Fibroblast of villous mesenchyme (primary cell): Measurements from ENCODE around the gene TBKBP1. TPM values are rescaled to one million over a fixed set of nuclear protein-coding genes. Genes with fewer than 3 reads are reported as not detected.
A peak's percentile ranks its signal among the peaks of the same experiment; 100 is the strongest.

Experiments
- DNase-seq: peaks from one replicate; pipeline ENCODE4 v3.0.0-alpha.2; 2010; ENCODE audit warnings: low read depth
- H3K4me3 ChIP-seq: 2 replicates; pipeline ENCODE4 v1.5.1; 2011; ENCODE audit warnings: low read depth, mild to moderate bottlenecking, low read length
- CTCF ChIP-seq: IDR thresholded peaks from 2 replicates; pipeline ENCODE4 v1.5.1; 2012; ENCODE audit warnings: low read depth, mild to moderate bottlenecking, low read length; ENCODE audit not compliant: insufficient read depth
- total RNA-seq: library from RNA; depleted of rRNA; stranded (reverse); fragments of >200 nt; gene quantifications from 2 replicates; pipeline ENCODE4 v1.2.3, GENCODE V29; 2012

TBKBP1 gene
- total RNA-seq, 1 donor, result 11.2 TPM

GRCh38 chr17:47698749-47699535, 5.0 kb downstream of the TBKBP1 start:
- DNase-seq, result peak; percentile 33
- peak; percentile 78 for TF ChIP-seq CTCF

DNA sequence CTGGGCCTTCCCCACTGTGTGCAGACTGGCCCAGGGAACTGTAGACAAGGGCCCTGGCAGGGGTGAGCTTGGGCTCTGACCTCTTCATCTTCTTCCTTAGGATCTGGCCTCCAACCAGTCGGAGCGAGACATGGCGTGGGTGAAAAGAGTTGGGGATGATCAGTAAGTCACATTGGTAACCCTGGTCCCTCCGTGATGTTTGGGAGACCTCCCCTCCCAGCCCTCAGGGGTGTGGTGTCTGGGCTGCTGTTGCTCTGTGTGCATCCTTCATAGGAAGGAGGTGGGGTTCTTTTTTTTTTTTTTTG, 5.5 kb downstream of the TBKBP1 start:
- DNase-seq, result no peak
- no peak overlapping the region for H3K4me3 ChIP-seq
- no peak for TF ChIP-seq CTCF

More at GRCh38 chr17:47698749-47699535, 5.0 kb downstream of the TBKBP1 start:
- H3K4me3 ChIP-seq, result no peak overlapping the region

DNA sequence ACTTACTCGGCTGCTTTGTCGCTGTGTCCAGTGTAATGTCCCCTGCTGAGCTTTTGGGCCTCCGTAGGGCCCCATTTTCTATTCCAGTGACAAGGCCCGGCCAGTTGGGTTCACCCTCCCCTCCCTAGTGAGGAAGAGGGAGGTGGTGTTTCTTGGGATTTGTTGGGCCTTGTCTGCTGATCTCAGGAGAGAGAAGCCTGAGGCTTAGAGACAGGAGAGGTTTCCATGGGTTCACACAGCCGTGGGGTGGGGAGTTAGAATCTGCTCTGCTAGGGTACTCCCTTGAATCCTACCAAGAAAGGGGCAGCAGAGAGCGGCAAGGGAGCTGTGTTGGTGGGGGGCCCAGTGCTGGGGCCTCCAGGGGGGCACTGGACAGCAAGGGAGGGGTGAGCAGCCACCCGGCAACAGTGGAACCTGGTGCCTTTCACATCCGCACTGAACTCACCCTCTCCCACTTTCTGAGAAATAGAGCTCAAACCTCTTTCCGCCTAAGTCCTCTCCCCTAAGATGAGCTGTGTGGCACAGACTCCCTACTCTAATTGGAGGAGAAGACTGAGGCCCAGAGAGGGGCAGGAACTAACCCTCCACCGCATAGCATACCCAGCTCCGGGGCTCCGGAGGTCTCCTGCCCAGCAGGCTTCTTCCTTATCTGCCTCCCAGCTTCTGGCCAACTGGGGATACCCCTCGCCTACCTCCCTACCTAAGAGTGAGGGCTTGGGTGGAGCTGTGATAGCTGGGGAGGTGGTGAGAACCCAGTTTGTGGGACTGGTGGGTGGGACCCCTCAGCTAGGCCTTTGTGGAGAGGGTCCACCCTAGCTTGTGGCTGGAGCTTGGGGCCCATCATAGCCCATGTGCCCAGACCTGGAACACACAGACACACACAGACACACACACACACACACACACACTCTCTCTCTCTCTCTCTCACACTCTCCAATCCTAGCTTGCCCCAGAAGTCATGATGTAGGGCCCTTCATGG, 6.8 kb downstream of the TBKBP1 start:
- H3K4me3 ChIP-seq, result no peak overlapping the region
- TF ChIP-seq CTCF, result no peak
- no peak for DNase-seq

DNA sequence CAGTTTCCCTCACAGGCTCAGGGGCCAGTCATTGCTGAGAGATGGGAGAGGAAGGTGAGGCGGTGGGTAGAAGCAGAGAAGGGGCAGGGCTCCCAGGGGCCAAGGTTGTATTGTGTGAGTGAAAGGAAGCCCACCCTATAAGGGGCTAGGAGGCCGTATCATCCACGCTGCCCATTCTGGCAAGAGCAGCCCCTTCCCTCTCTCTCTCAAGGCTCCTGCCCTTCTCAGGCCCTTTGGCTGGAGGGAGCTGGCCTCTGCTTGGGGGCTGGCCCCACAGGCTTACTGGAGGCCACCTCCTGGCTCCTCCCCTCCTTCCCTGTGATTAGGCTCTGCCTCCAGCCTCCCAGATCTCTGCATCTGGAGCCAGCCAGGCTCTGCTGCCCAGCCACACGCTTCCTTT, 7.6 kb downstream of the TBKBP1 start:
- H3K4me3 ChIP-seq, result no peak overlapping the region
- no peak for TF ChIP-seq CTCF
- DNase-seq, result no peak

DNA sequence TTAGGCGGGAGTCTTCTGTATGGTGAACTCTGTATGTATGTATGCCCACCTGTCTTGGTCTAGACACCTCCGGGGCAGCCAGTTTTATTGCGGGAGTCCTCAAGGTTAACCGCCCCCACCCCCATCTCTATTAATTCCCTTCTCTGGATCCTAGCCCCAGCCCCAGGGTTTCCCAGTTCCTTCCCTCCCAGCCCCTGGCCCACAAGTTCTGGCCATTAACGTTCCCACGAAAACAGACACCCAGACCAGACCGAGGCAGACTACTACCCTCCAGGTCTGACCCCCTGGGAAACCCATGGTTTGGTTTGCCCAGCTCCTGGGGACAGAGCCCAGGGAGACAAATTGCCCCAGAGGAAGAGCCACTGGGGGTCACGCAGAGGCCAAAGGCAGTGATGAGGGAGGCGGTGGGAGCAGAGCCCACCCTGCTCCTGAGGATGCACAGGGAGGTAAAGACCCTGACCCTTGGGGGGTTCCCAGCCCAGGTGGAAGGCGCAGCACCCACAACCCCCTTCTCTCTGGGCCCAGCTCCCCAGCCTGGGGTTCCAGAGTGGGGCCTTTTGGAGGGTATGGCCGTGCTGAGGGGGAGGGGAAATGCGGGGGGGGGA, 8.5 kb downstream of the TBKBP1 start:
- TF ChIP-seq CTCF, result no peak

GRCh38 chr17:47703191-47703591, 9.2 kb downstream of the TBKBP1 start:
- H3K4me3 ChIP-seq, result no peak overlapping the region
- DNase-seq, result no peak
- TF ChIP-seq CTCF, result no peak

More for the DNA sequence above, 8.5 kb downstream of the TBKBP1 start:
- H3K4me3 ChIP-seq, result no peak overlapping the region
- no peak for DNase-seq
